ENCODE measurements around the gene ADSS2.

ADSS2 gene

DNA sequence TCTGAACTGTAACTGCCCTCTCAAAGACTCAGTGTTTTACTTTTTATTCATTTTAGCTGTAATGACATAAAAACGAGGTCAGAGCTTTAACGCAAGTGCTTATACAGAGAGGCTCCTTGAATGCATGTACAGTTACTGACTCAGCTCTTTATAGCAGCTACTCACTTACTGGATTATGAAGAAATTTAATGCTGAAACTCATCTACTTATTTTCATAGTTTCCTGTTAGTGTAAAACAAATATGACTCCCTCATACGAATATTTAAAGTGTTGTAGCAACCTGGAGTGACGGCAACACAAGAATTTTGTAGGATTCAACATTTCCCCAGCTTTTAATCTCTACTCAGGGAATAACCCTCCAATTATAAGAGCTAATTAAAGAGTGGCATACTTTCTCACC lies 32.7 kb downstream of the ADSS2 start:
- peaks cover 7% of the 10 kb centered on the region for H3K4me1 ChIP-seq (ENCODE audit: control insufficient read depth, insufficient read depth, low read length)
- no peaks in the 10 kb centered on the region for H3K27me3 ChIP-seq (ENCODE audit: control insufficient read depth, insufficient read depth, low read length)
- no peaks in the 10 kb centered on the region for H3K9me3 ChIP-seq (replicated peaks; ENCODE audit: low read length)
- peaks cover 60% of the 10 kb centered on the region for H3K36me3 ChIP-seq (ENCODE audit: insufficient read depth, low read length)
- H3K4me3 ChIP-seq (ENCODE audit: low read length), result no peak overlapping the region
- H3K4me2 ChIP-seq (ENCODE audit: low read length), result no peak overlapping the region
- H3K9ac ChIP-seq (ENCODE audit: low read depth, low read length), result no peak overlapping the region

DNA sequence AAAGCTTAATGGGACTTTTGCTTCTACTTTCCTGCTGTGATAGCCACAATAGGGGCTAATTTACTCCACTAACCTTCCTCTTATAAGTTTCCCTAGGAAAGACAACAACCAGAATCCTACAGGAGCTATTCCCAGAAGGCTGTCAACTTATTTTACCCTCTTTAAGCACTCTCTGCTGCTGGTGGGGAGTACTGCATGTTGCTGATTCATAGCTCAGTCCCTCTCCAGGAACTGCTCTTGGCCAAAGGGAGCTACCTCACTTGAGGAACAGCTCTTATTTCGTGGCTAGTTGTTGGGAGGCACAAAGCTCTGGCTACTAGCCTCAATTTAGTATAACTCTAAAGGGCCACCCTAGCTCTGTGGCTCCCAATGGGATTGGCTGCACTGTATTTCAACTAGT lies 37.2 kb downstream of the ADSS2 start:
- H3K9me3 ChIP-seq (replicated peaks; ENCODE audit: low read length), result no peaks in the 10 kb centered on the region
- peaks cover 60% of the 10 kb centered on the region for H3K36me3 ChIP-seq (ENCODE audit: insufficient read depth, low read length)
- H3K9ac ChIP-seq (ENCODE audit: low read depth, low read length), result no peak overlapping the region
- H3K4me1 ChIP-seq (ENCODE audit: control insufficient read depth, insufficient read depth, low read length), result peaks cover 18% of the 10 kb centered on the region
- H3K4me3 ChIP-seq (ENCODE audit: low read length), result no peak overlapping the region
- H3K27me3 ChIP-seq (ENCODE audit: control insufficient read depth, insufficient read depth, low read length), result no peaks in the 10 kb centered on the region
- H3K4me2 ChIP-seq (ENCODE audit: low read length), result no peak overlapping the region

DNA sequence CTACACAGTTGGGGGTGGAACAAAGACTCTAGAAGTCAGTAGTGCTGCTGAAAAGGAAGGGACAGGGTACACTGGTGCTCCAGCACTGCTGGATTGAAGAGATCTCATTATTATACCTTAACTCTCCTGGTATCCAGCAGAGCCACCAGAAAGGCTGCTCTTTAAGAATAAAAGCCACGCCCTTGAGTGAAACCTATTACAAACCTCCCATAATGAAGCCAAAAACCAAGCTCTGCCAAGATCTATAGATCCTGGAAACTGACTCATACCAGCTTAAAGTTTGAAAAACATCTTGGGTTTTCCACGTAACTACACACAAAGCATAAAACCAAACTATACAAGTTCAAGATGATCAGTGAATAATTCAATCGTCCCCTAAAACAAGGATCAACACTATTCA lies 38.0 kb downstream of the ADSS2 start:
- Histone ChIP-seq H3K9ac (ENCODE audit: low read depth, low read length) (no peak overlapping the region), H3K27me3 (ENCODE audit: control insufficient read depth, insufficient read depth, low read length) (no peaks in the 10 kb centered on the region), H3K4me3 (ENCODE audit: low read length) (no peak overlapping the region), H3K9me3 (replicated peaks; ENCODE audit: low read length) (no peaks in the 10 kb centered on the region), H3K36me3 (ENCODE audit: insufficient read depth, low read length) (peaks cover 63% of the 10 kb centered on the region), H3K4me1 (ENCODE audit: control insufficient read depth, insufficient read depth, low read length) (peaks cover 19% of the 10 kb centered on the region), H3K4me2 (ENCODE audit: low read length) (no peak overlapping the region)

DNA sequence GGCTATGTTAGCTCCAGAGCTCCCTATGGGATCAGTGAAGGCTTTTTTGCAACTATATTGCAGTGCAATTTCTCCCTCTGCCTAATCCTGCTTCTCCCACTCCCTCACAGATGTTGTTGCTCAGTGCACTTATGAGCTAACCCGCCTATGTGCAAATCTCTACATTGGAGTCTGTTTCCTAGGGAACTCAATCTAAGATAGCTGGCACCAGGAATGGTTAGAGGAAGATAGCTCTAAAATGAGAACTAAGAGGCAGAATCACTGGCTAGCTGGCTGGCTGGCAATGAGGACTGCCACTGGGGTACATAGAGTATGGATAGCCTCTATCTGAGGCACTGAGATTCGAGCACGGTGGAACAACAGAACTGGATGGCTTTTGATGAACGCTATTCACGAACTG lies 39.5 kb downstream of the ADSS2 start:
- no peak overlapping the region for H3K4me2 ChIP-seq (ENCODE audit: low read length)
- H3K4me1 ChIP-seq (ENCODE audit: control insufficient read depth, insufficient read depth, low read length), result peaks cover 19% of the 10 kb centered on the region
- H3K27me3 ChIP-seq (ENCODE audit: control insufficient read depth, insufficient read depth, low read length), result no peaks in the 10 kb centered on the region
- H3K9ac ChIP-seq (ENCODE audit: low read depth, low read length), result no peak overlapping the region
- H3K4me3 ChIP-seq (ENCODE audit: low read length), result no peak overlapping the region
- H3K9me3 ChIP-seq (replicated peaks; ENCODE audit: low read length), result no peaks in the 10 kb centered on the region
- H3K36me3 ChIP-seq (ENCODE audit: insufficient read depth, low read length), result peaks cover 60% of the 10 kb centered on the region

DNA sequence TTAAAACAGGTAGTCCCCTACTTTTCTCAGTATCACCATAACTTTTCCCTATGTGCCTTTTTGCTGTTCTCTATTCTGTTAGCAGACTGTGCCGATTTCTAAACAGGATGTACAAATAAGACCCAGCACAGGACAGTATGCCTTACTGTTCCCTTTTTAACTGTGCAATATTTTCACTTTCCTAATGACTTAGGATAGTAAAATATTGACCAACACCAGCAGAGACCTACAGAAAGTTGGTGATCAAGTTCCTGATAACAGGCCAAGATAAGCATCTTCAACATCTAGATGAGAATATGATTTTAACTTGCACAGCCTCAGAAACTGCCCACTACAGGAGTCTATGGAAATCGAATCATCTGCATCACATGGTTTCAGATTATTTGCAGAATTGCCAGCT lies 42.0 kb downstream of the ADSS2 start:
- no peak overlapping the region for H3K4me3 ChIP-seq (ENCODE audit: low read length)

DNA sequence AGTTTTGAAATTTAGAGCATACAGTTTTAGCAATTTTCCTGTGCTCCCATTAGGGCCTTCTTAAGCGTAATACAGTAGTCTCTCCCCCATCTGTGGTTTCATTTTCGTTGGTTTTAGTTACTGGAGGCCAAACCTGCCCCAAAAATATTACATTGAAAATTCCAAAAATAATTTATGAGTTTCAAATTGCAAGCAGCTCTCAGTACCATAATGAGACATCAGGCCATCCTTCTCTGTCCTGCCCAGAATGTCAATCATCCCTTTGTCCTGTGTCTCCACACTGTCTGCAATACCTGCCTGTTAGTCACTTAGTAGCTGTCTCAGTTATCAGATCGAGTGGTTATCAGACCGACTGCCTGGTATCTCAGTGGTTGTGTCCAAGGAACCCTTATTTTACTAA lies 45.4 kb downstream of the ADSS2 start:
- H3K4me1 ChIP-seq (ENCODE audit: control insufficient read depth, insufficient read depth, low read length), result peaks cover 8% of the 10 kb centered on the region
- H3K36me3 ChIP-seq (ENCODE audit: insufficient read depth, low read length), result peaks cover 52% of the 10 kb centered on the region
- H3K27me3 ChIP-seq (ENCODE audit: control insufficient read depth, insufficient read depth, low read length), result no peaks in the 10 kb centered on the region
- H3K9ac ChIP-seq (ENCODE audit: low read depth, low read length), result no peak overlapping the region
- no peak overlapping the region for H3K4me3 ChIP-seq (ENCODE audit: low read length)
- H3K4me2 ChIP-seq (ENCODE audit: low read length), result no peak overlapping the region
- peaks cover 5% of the 10 kb centered on the region for H3K9me3 ChIP-seq (replicated peaks; ENCODE audit: low read length)

More for the DNA sequence above, 42.0 kb downstream of the ADSS2 start:
- Histone ChIP-seq H3K9ac (ENCODE audit: low read depth, low read length) (no peak overlapping the region), H3K36me3 (ENCODE audit: insufficient read depth, low read length) (peaks cover 52% of the 10 kb centered on the region), H3K9me3 (replicated peaks; ENCODE audit: low read length) (no peaks in the 10 kb centered on the region), H3K4me2 (ENCODE audit: low read length) (no peak overlapping the region), H3K4me1 (ENCODE audit: control insufficient read depth, insufficient read depth, low read length) (peaks cover 18% of the 10 kb centered on the region), H3K27me3 (ENCODE audit: control insufficient read depth, insufficient read depth, low read length) (no peaks in the 10 kb centered on the region)

DNA sequence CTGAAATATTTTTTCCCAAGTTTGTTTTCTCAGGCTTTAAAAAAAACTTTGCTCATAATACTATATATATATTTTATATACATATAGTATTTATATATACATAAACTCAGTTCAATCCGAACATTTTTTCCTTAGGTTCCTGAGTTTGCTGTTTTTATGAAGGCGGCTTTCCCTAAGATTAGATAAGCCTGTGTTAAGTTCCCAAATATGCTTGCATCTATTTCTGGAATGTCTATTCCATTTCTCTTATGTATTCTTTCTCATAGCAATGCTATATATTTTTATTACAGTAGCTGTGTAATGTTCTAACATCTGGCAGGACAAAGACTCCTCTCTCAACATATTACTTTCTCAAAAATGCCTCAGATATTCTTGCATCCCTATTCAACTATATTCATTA lies 45.9 kb downstream of the ADSS2 start:
- Histone ChIP-seq H3K36me3 (ENCODE audit: insufficient read depth, low read length) (peaks cover 55% of the 10 kb centered on the region), H3K4me3 (ENCODE audit: low read length) (no peak overlapping the region), H3K4me1 (ENCODE audit: control insufficient read depth, insufficient read depth, low read length) (peaks cover 8% of the 10 kb centered on the region), H3K27me3 (ENCODE audit: control insufficient read depth, insufficient read depth, low read length) (no peaks in the 10 kb centered on the region), H3K9me3 (replicated peaks; ENCODE audit: low read length) (peaks cover 5% of the 10 kb centered on the region), H3K9ac (ENCODE audit: low read depth, low read length) (no peak overlapping the region), H3K4me2 (ENCODE audit: low read length) (no peak overlapping the region)

DNA sequence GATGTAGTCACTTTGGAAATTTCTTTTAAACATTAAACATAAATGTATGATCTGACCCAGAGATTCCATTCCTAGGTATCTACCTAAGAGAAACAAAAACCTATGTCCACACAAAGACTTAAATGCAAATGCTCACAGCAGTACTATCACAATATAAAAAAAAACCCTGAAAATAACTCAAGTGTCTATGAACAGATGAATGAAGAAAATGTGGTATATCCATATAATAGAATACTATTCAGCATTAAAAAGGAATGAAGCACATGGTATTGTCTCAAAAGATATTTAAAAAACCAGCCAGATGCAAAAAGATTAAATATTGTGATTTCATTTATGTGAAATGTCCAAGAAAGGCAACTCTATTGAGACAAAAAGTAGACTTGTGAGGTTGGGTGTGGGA lies 48.3 kb downstream of the ADSS2 start:
- Histone ChIP-seq H3K9me3 (replicated peaks; ENCODE audit: low read length) (peaks cover 5% of the 10 kb centered on the region), H3K4me2 (ENCODE audit: low read length) (no peak overlapping the region), H3K4me3 (ENCODE audit: low read length) (no peak overlapping the region), H3K4me1 (ENCODE audit: control insufficient read depth, insufficient read depth, low read length) (no peaks in the 10 kb centered on the region), H3K9ac (ENCODE audit: low read depth, low read length) (no peak overlapping the region), H3K36me3 (ENCODE audit: insufficient read depth, low read length) (peaks cover 46% of the 10 kb centered on the region), H3K27me3 (ENCODE audit: control insufficient read depth, insufficient read depth, low read length) (no peaks in the 10 kb centered on the region)

DNA sequence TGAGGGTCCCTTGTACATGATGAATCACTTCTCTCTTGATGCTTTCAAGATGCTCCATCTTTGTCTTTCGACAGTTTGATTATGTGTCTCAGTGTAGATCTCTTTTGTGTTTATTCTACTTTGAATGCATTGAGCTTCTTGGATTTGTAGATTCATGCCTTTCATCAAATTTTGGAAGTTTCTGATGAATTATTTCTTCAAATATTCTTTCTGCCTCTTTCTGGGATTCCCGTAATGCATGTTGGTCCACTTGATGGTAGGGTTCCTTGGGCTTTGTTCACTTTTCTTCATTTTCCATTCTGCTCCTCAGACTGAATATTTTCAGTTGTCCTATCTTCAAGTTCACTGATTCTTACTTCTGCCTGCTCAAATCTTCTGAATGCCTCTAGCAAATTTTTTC lies 50.7 kb downstream of the ADSS2 start:
- Histone ChIP-seq H3K9me3 (replicated peaks; ENCODE audit: low read length) (peaks cover 5% of the 10 kb centered on the region), H3K4me3 (ENCODE audit: low read length) (no peak overlapping the region), H3K9ac (ENCODE audit: low read depth, low read length) (no peak overlapping the region), H3K27me3 (ENCODE audit: control insufficient read depth, insufficient read depth, low read length) (no peaks in the 10 kb centered on the region), H3K4me2 (ENCODE audit: low read length) (no peak overlapping the region), H3K4me1 (ENCODE audit: control insufficient read depth, insufficient read depth, low read length) (no peaks in the 10 kb centered on the region), H3K36me3 (ENCODE audit: insufficient read depth, low read length) (peaks cover 32% of the 10 kb centered on the region)

DNA sequence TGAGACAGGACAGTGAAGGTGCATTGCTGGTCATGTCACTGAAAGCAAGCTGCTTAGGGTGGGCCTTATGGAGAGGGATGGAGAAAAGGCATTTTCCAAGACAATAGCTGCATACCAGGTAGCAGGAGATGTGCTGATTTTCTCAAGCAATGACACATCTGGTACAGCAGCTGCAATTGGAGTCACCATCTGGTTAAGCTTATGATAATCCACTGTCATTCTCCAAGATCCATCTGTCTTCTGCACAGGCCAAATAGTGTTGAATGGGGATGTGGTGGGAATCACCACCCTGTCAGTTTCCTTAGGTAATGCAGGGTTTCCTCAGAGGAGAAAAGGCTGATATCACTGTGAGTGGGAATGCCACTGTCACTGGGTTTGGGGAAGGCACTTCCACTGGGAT lies 54.6 kb downstream of the ADSS2 start:
- no peak overlapping the region for H3K4me3 ChIP-seq (ENCODE audit: low read length)
- H3K9me3 ChIP-seq (replicated peaks; ENCODE audit: low read length), result peaks cover 4% of the 10 kb centered on the region
- no peaks in the 10 kb centered on the region for H3K4me1 ChIP-seq (ENCODE audit: control insufficient read depth, insufficient read depth, low read length)
- peaks cover 12% of the 10 kb centered on the region for H3K36me3 ChIP-seq (ENCODE audit: insufficient read depth, low read length)
- no peak overlapping the region for H3K4me2 ChIP-seq (ENCODE audit: low read length)
- H3K9ac ChIP-seq (ENCODE audit: low read depth, low read length), result no peak overlapping the region
- no peaks in the 10 kb centered on the region for H3K27me3 ChIP-seq (ENCODE audit: control insufficient read depth, insufficient read depth, low read length)

DNA sequence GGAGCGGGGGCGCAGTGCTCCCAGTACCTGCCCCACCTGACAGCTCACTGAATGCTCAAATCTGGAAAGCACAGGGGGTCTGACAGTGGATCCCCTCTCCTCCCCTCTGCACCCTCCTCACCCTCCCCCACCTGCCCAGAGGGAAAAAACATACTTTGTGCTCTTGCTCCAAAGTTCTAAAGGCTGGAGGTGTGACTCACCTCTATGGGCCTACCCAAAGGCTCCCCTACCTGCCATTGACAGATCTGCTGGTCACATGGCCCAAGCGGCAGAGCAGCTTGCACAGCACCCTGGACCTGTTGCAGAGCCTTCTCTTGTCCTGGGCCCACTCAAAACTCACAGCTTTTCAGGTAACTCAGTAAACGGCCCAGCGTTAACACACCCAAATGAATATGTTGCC lies 55.7 kb downstream of the ADSS2 start:
- H3K4me3 ChIP-seq (ENCODE audit: low read length), result no peak overlapping the region
- H3K9me3 ChIP-seq (replicated peaks; ENCODE audit: low read length), result no peaks in the 10 kb centered on the region

DNA sequence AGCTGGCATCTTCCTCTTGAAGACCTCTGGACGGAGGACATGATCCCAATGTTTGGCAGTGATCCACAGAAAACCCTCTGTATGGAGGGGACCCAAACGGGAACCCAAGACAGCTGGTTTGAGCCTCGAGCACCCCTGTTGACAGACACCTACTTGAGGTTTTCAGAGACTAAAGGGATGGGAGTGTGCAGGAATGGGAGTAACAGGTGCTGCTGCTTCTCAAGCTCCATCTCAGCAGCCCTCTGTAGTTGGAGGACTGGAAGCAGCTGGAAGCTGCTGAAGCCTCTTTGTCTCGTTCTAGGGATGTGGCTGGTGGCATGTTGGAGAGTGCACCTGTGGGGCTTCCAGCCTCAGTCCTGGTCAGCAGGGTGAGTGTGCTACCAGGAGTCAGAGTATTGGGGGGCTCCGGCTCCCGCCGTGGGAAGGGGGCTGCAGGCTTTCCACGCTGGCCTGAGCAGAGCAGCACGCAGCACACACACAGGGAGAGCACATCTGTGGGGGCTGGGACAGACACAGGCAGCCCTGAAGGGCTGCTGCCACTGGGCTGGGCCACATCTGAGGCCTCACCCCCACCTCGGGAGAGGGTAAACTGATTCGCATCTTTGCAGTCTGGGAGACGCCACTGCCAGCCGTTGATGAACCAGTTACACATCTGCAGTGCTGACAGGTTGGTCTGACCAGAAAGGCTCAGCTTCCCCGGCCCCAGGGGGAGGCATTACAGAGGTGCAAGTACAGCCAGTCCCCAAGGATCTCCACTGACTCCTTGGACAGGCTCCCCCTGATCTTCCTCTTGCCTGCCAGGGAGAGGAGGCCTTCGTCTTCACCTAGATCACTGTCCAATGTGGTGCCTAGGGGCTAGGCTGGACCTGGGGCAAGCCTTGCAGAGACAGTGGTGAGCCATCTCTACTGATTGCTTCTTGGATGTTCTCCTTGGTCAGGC lies 56.6 kb downstream of the ADSS2 start:
- H3K4me1 ChIP-seq (ENCODE audit: control insufficient read depth, insufficient read depth, low read length), result no peaks in the 10 kb centered on the region
- no peak overlapping the region for H3K4me2 ChIP-seq (ENCODE audit: low read length)
- no peak overlapping the region for H3K4me3 ChIP-seq (ENCODE audit: low read length)
- peaks cover 2% of the 10 kb centered on the region for H3K36me3 ChIP-seq (ENCODE audit: insufficient read depth, low read length)
- no peak overlapping the region for H3K9ac ChIP-seq (ENCODE audit: low read depth, low read length)
- no peaks in the 10 kb centered on the region for H3K9me3 ChIP-seq (replicated peaks; ENCODE audit: low read length)
- no peaks in the 10 kb centered on the region for H3K27me3 ChIP-seq (ENCODE audit: control insufficient read depth, insufficient read depth, low read length)

More for the DNA sequence above, 55.7 kb downstream of the ADSS2 start:
- H3K4me1 ChIP-seq (ENCODE audit: control insufficient read depth, insufficient read depth, low read length), result no peaks in the 10 kb centered on the region
- H3K4me2 ChIP-seq (ENCODE audit: low read length), result no peak overlapping the region
- no peak overlapping the region for H3K9ac ChIP-seq (ENCODE audit: low read depth, low read length)
- no peaks in the 10 kb centered on the region for H3K27me3 ChIP-seq (ENCODE audit: control insufficient read depth, insufficient read depth, low read length)
- H3K36me3 ChIP-seq (ENCODE audit: insufficient read depth, low read length), result peaks cover 2% of the 10 kb centered on the region
